CD4-positive, alpha-beta T cell treated with Interleukin-12 subunit alpha and Interleukin-12 subunit beta, for 1 hour (primary cell): Measurements from ENCODE around the gene VWA3B.
A peak's percentile ranks its signal among the peaks of the same experiment; 100 is the strongest.
"Not testable (repeated sequence)": the region's sequence is repeated elsewhere in the genome, so short reads cannot be mapped to it uniquely, and the experiment has no call there.

Source experiments
- DNase-seq: peaks from one replicate; pipeline ENCODE4 v3.0.0-alpha.2; 2020

Gene VWA3B

GRCh38 chr2:98086491-98087446 is at the start of gene VWA3B:
TSS of gene VWA3B (plus strand) at chr2:98087167. CDS start at chr2:98093093, 5,926 bp downstream.
- DNase-seq = peak; percentile 32

- no peak for DNase-seq
These were observed 49.8 kb upstream of the VWA3B start for GRCh38 chr2:98037206-98037605.

- no peak for DNase-seq
These were observed 49.2 kb upstream of the VWA3B start for GRCh38 chr2:98037666-98038336.

GRCh38 chr2:98039085-98039756 is 47.7 kb upstream of the VWA3B start:
- DNase-seq = peak; percentile 9

- no peak for DNase-seq
These were observed 46.5 kb upstream of the VWA3B start for GRCh38 chr2:98040331-98040939.

- DNase-seq = no peak
These were observed 43.9 kb upstream of the VWA3B start for GRCh38 chr2:98043101-98043500.

- not testable (repeated sequence) for DNase-seq
These were observed 42.2 kb upstream of the VWA3B start for GRCh38 chr2:98044730-98045129.

- no peak for DNase-seq
These were observed 36.9 kb upstream of the VWA3B start for GRCh38 chr2:98050070-98050469.

- DNase-seq = no peak
These were observed 28.6 kb upstream of the VWA3B start for GRCh38 chr2:98058191-98058975.

GRCh38 chr2:98060277-98060676 is 26.7 kb upstream of the VWA3B start:
- DNase-seq = no peak

- no peak for DNase-seq
These were observed 23.6 kb upstream of the VWA3B start for GRCh38 chr2:98063291-98063854.

GRCh38 chr2:98065808-98066207 is 21.2 kb upstream of the VWA3B start:
- DNase-seq = no peak

GRCh38 chr2:98067160-98067559 is 19.8 kb upstream of the VWA3B start:
- no peak for DNase-seq

GRCh38 chr2:98070081-98070480 is 16.9 kb upstream of the VWA3B start:
- DNase-seq = no peak

GRCh38 chr2:98072442-98072841 is 14.5 kb upstream of the VWA3B start:
- no peak for DNase-seq

- DNase-seq = no peak
These were observed 8.3 kb upstream of the VWA3B start for GRCh38 chr2:98078701-98079100.

- no peak for DNase-seq
These were observed 2.7 kb upstream of the VWA3B start for GRCh38 chr2:98084151-98084868.

- DNase-seq = no peak
These were observed 2.1 kb upstream of the VWA3B start for GRCh38 chr2:98084869-98085238.

GRCh38 chr2:98085649-98086048 is 1.3 kb upstream of the VWA3B start:
- DNase-seq = no peak

- no peak for DNase-seq
These were observed 567 bp downstream of the VWA3B start for GRCh38 chr2:98087447-98088020.

GRCh38 chr2:98088261-98088660 is 1.3 kb downstream of the VWA3B start:
- peak; percentile 13 for DNase-seq
